Smooth muscle cell (in vitro differentiated cells): ENCODE measurements around the gene CYBA. TPM values are rescaled to one million over a fixed set of nuclear protein-coding genes. Genes with fewer than 3 reads are reported as not detected.
"Not testable (repeated sequence)": the region's sequence is repeated elsewhere in the genome, so short reads cannot be mapped to it uniquely, and the experiment has no call there.

Source experiments
- DNase-seq: peaks from one replicate; lab custom pipeline; 2025; ENCODE audit not compliant: unreplicated experiment; lab: John Stamatoyannopoulos, UW
- H2AFZ ChIP-seq: fragments of 200-600 bp; sonication (generic); 2 replicates; pipeline ENCODE4 v1.6.0; 2016; ENCODE audit warnings: antibody characterized with exemption, low read depth, mild to moderate bottlenecking
- H3F3A ChIP-seq: fragments of 200-600 bp; sonication (generic); 2 replicates; pipeline ENCODE4 v1.6.0; 2017; ENCODE audit warnings: antibody characterized with exemption, low read depth
- H3K27ac ChIP-seq: fragments of 200-600 bp; sonication (generic); 2 replicates; pipeline ENCODE4 v1.5.1; 2016; ENCODE audit warnings: low read depth, mild to moderate bottlenecking
- H3K27me3 ChIP-seq: fragments of 200-600 bp; sonication (generic); 2 replicates; pipeline ENCODE4 v1.6.1; 2016; ENCODE audit warnings: low read depth, mild to moderate bottlenecking
- H3K36me3 ChIP-seq: fragments of 200-600 bp; sonication (generic); 2 replicates; pipeline ENCODE4 v1.5.1; 2016; ENCODE audit warnings: low read depth
- H3K4me1 ChIP-seq: fragments of 200-600 bp; sonication (generic); 2 replicates; pipeline ENCODE4 v1.5.1; 2016; ENCODE audit warnings: low read depth
- H3K4me2 ChIP-seq: fragments of 200-600 bp; sonication (generic); 2 replicates; pipeline ENCODE4 v1.6.0; 2016; ENCODE audit warnings: mild to moderate bottlenecking
- H3K4me3 ChIP-seq: fragments of 200-600 bp; sonication (generic); 2 replicates; pipeline ENCODE4 v1.5.1; 2016; ENCODE audit warnings: mild to moderate bottlenecking
- H3K79me2 ChIP-seq: fragments of 200-600 bp; sonication (generic); 2 replicates; pipeline ENCODE4 v1.6.0; 2016; ENCODE audit warnings: low read depth, mild to moderate bottlenecking
- H3K9ac ChIP-seq: fragments of 200-600 bp; sonication (generic); 2 replicates; pipeline ENCODE4 v1.6.0; 2016; ENCODE audit warnings: low read depth
- H3K9me3 ChIP-seq: fragments of 200-600 bp; sonication (generic); replicated peaks from 2 replicates; pipeline ENCODE4 v1.5.1; 2016; ENCODE audit warnings: low read depth
- H4K20me1 ChIP-seq: fragments of 200-600 bp; sonication (generic); 2 replicates; pipeline ENCODE4 v1.6.0; 2016; ENCODE audit warnings: low read depth
- WGBS: methylation state at CpG from one replicate; pipeline ENCODE4 v1.1.7; 2016; ENCODE audit warnings: low lambda C conversion rate; 5-methylcytosine and 5-hydroxymethylcytosine counted together
- polyA plus RNA-seq: library from polyadenylated mRNA; unstranded; fragments of >200 nt; fragmentation: Nextera tagmentation; extraction: Ambion mirVana; gene quantifications from 2 replicates; pipeline ENCODE4 v1.2.1, GENCODE V29; 2016
- total RNA-seq: library from RNA; depleted of rRNA; stranded (reverse); fragments of >200 nt; gene quantifications from 2 replicates; pipeline ENCODE4 v1.2.3, GENCODE V29; 2014
- TF ChIP-seq, protein P1 (sequence below): fragments of 200-600 bp; sonication (generic); IDR thresholded peaks from 2 replicates; pipeline ENCODE4 v1.5.1; 2017; ENCODE audit warnings: borderline replicate concordance, mild to moderate bottlenecking, antibody characterized with exemption; ENCODE audit not compliant: insufficient read depth, poor library complexity, severe bottlenecking

CYBA gene
- total and polyA plus RNA-seq, 2 experiments from 2014 or later = 181 to 388 TPM

DNA sequence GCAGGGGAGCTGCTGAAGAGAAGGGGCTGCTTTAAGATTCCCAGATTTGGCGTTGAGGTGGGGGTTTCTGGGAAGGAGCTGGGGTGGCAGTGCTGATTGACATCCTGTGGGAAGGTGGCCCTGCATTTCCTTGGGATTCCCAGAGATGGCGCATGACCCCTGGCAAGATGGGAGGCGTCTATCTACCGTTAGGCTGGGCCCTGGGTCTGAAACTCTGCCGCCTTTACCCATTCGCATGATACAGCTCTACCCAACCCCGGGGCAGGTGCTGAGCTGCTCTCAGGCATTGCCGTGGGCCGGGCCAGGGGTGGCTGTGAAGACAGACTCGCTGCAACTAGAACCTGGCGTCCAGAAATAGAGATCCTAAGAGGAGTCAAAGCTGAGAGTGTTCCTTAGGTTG, 21.9 kb upstream of the CYBA start:
- no peaks in the 10 kb centered on the region for H3K9me3 ChIP-seq
- H3K4me3 ChIP-seq = no peak overlapping the region
- no peak overlapping the region for H3K4me2 ChIP-seq
- no peaks in the 10 kb centered on the region for H3K79me2 ChIP-seq
- 57% methylated on average over 11 of the region's 11 CpGs for WGBS
- H3K9ac ChIP-seq = no peak overlapping the region
- H4K20me1 ChIP-seq = no peaks in the 10 kb centered on the region
- no peak overlapping the region for H3K27ac ChIP-seq
- no peak for DNase-seq
- H3K4me1 ChIP-seq = no peaks in the 10 kb centered on the region
- no peaks in the 10 kb centered on the region for H3K36me3 ChIP-seq
- TF ChIP-seq, protein P1, sequence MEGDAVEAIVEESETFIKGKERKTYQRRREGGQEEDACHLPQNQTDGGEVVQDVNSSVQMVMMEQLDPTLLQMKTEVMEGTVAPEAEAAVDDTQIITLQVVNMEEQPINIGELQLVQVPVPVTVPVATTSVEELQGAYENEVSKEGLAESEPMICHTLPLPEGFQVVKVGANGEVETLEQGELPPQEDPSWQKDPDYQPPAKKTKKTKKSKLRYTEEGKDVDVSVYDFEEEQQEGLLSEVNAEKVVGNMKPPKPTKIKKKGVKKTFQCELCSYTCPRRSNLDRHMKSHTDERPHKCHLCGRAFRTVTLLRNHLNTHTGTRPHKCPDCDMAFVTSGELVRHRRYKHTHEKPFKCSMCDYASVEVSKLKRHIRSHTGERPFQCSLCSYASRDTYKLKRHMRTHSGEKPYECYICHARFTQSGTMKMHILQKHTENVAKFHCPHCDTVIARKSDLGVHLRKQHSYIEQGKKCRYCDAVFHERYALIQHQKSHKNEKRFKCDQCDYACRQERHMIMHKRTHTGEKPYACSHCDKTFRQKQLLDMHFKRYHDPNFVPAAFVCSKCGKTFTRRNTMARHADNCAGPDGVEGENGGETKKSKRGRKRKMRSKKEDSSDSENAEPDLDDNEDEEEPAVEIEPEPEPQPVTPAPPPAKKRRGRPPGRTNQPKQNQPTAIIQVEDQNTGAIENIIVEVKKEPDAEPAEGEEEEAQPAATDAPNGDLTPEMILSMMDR = no peak
- H3F3A ChIP-seq = no peaks in the 10 kb centered on the region
- H3K27me3 ChIP-seq = no peaks in the 10 kb centered on the region
- no peak overlapping the region for H2AFZ ChIP-seq

DNA sequence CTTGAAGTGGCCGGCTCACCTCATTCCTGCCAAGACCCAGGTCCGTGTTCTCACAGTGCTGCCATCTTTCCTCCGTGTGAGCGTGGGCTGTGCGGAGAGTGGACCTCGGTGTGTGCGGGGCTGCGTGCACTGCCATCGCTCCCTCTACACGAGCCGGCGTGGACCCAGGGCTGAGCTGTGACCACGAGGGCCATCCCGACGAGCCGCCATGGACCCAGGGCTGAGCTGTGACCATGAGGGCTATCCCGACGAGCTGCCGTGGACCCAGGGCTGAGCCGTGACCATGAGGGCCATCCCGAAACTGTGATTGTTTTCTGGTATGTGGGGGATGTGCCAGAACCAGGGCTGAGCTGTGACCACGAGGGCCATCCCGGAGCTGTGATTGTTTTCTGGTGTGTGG, 21.0 kb upstream of the CYBA start:
- TF ChIP-seq, protein P1 = no peak
- Histone ChIP-seq H3K4me3 (no peak overlapping the region), H2AFZ (no peak overlapping the region), H3K4me2 (no peak overlapping the region), H4K20me1 (no peaks in the 10 kb centered on the region), H3K27me3 (no peaks in the 10 kb centered on the region), H3K36me3 (no peaks in the 10 kb centered on the region), H3K27ac (no peak overlapping the region), H3F3A (no peaks in the 10 kb centered on the region), H3K9ac (no peak overlapping the region), H3K79me2 (no peaks in the 10 kb centered on the region), H3K9me3 (no peaks in the 10 kb centered on the region), H3K4me1 (no peaks in the 10 kb centered on the region)
- no peak for DNase-seq
- 96% methylated on average over 23 of the region's 23 CpGs for WGBS

DNA sequence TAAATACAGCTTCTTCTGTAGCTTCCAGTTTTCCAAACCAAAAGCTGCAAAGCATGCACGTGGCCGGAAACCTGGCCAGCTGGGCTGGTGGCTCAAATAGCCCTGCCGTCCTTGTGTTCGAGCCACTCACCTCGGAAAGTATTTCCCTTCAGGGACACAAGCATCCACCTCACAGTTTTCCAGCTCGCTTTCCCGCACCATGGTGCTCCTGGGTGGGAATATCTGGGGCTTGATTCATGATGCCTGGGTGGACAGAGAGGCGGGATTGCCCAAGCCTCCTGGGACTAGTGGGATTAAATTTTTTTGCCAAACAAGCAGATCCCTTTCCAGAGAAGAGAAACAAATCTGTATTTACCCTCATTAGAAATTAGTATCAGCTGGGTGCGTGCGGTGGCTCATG, 19.1 kb upstream of the CYBA start:
- Histone ChIP-seq H3K9me3 (no peaks in the 10 kb centered on the region), H3K4me1 (no peaks in the 10 kb centered on the region), H3F3A (no peaks in the 10 kb centered on the region), H3K4me2 (no peak overlapping the region), H4K20me1 (no peaks in the 10 kb centered on the region), H3K27ac (no peak overlapping the region), H3K4me3 (no peak overlapping the region), H2AFZ (no peak overlapping the region), H3K36me3 (no peaks in the 10 kb centered on the region), H3K79me2 (no peaks in the 10 kb centered on the region), H3K9ac (no peak overlapping the region), H3K27me3 (no peaks in the 10 kb centered on the region)
- 85% methylated on average over 10 of the region's 10 CpGs for WGBS
- TF ChIP-seq, protein P1 = no peak
- DNase-seq = no peak

DNA sequence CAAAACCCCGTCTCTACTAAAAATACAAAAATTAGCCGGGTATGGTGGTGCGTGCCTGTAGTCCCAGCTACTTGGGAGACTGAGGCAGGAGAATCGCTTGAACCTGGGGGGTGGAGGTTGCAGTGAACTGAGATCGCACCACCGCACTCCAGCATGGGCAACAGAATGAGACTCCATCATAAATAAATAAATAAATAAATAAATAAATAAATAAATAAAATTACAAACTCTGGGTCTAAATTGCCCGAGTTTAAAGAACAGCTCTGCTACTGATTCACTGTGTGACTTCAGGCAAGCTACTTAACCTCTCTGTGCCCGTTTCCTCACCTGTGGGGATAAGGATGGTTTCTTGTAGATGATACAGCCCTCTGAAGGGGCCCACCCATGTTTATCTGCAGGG, 18.6 kb upstream of the CYBA start:
- H3K36me3 ChIP-seq, H3K4me3 ChIP-seq, H3F3A ChIP-seq, DNase-seq, H3K79me2 ChIP-seq, H3K27ac ChIP-seq, H4K20me1 ChIP-seq, H3K4me2 ChIP-seq, H3K9ac ChIP-seq, H3K9me3 ChIP-seq, H2AFZ ChIP-seq, H3K27me3 ChIP-seq, H3K4me1 ChIP-seq: not testable (repeated sequence)
- WGBS = 99% methylated on average over 8 of the region's 8 CpGs
